ENCODE measurements around the gene STAT6. TPM values are rescaled to one million over a fixed set of nuclear protein-coding genes. Genes with fewer than 3 reads are reported as not detected.
A peak's percentile ranks its signal among the peaks of the same experiment; 100 is the strongest.

Gene STAT6
- total RNA-seq, 1 experiment from 2014 or later = 44.2 TPM

GRCh38 chr12:57130941-57131340 lies 19.8 kb upstream of the STAT6 start:
- Histone ChIP-seq H3K36me3 (ENCODE audit: control insufficient read depth, insufficient read depth, low read length) (no peaks in the 10 kb centered on the region), H3K4me1 (peaks cover 51% of the 10 kb centered on the region), H3K27me3 (replicated peaks; ENCODE audit: control insufficient read depth, insufficient read depth, low read length) (no peaks in the 10 kb centered on the region), H3K4me3 (ENCODE audit: low read depth, low read length) (peak overlapping the region; percentile 7; the same call in 1 of the 2 replicates), H3K9me3 (no peaks in the 10 kb centered on the region)
- H3K27ac Mint-ChIP-seq (ENCODE audit: unreplicated experiment) = no peak overlapping the region
- H3K27me3 Mint-ChIP-seq (ENCODE audit: insufficient read depth, unreplicated experiment) = no peaks in the 10 kb centered on the region
- H3K4me1 Mint-ChIP-seq (ENCODE audit: low read depth, unreplicated experiment) = peaks cover 54% of the 10 kb centered on the region
- ChIA-PET POLR2A (no interaction called here), CTCF (interaction anchor here (0.6 to 0.8 kb wide), 2 partner anchors 19 to 324 kb away, joined by 3 read pairs; partner anchors contain the start of gene INHBE)
- peak overlapping the region; percentile 59 for H3K4me3 Mint-ChIP-seq (ENCODE audit: unreplicated experiment)
- peaks cover 35% of the 10 kb centered on the region for H3K36me3 Mint-ChIP-seq (ENCODE audit: insufficient read depth, unreplicated experiment)
- TF ChIP-seq CTCF (IDR thresholded peaks at IDR 0.05; ENCODE audit: insufficient read depth in 1 of 2, low read depth in 1 of 2, low read length in 1 of 2, severe bottlenecking in 1 of 2, unreplicated experiment in 1 of 2) = no peak
- DNase-seq = peak in 1 of 2 experiments; percentile 31
- no peaks in the 10 kb centered on the region for H3K9me3 Mint-ChIP-seq (ENCODE audit: unreplicated experiment)
- no TSS peak for BruUV-seq (replicated peaks)
- intact Hi-C loops (cut with micrococcal nuclease; ENCODE audit: unreplicated experiment) = no loop called here

GRCh38 chr12:57129889-57130288 lies 18.7 kb upstream of the STAT6 start:
- Histone ChIP-seq H3K4me3 (ENCODE audit: low read depth, low read length) (peak overlapping the region; percentile 90), H3K4me1 (peaks cover 51% of the 10 kb centered on the region), H3K27me3 (replicated peaks; ENCODE audit: control insufficient read depth, insufficient read depth, low read length) (no peaks in the 10 kb centered on the region), H3K36me3 (ENCODE audit: control insufficient read depth, insufficient read depth, low read length) (no peaks in the 10 kb centered on the region), H3K9me3 (no peaks in the 10 kb centered on the region)
- intact Hi-C loops (cut with micrococcal nuclease; ENCODE audit: unreplicated experiment) = no loop called here
- CTCF ChIA-PET = no interaction called here
- DNase-seq = no peak
- no peaks in the 10 kb centered on the region for H3K27me3 Mint-ChIP-seq (ENCODE audit: insufficient read depth, unreplicated experiment)
- POLR2A ChIA-PET = interaction anchor here (0.7 kb wide), 1 partner anchor 17 kb away, joined by 3 read pairs; no protein-coding TSS in a partner anchor
- TSS peak; percentile 39 for BruUV-seq (replicated peaks)
- peak overlapping the region; percentile 43 for H3K27ac Mint-ChIP-seq (ENCODE audit: unreplicated experiment)
- H3K9me3 Mint-ChIP-seq (ENCODE audit: unreplicated experiment) = no peaks in the 10 kb centered on the region
- peaks cover 33% of the 10 kb centered on the region for H3K36me3 Mint-ChIP-seq (ENCODE audit: insufficient read depth, unreplicated experiment)
- no peak for TF ChIP-seq CTCF (IDR thresholded peaks at IDR 0.05; ENCODE audit: insufficient read depth in 1 of 2, low read depth in 1 of 2, low read length in 1 of 2, severe bottlenecking in 1 of 2, unreplicated experiment in 1 of 2)
- H3K4me1 Mint-ChIP-seq (ENCODE audit: low read depth, unreplicated experiment) = peaks cover 54% of the 10 kb centered on the region
- H3K4me3 Mint-ChIP-seq (ENCODE audit: unreplicated experiment) = peak overlapping the region; percentile 88

- Mint-ChIP-seq H3K27me3 (ENCODE audit: insufficient read depth, unreplicated experiment) (no peaks in the 10 kb centered on the region), H3K27ac (ENCODE audit: unreplicated experiment) (peak overlapping the region; percentile 43), H3K9me3 (ENCODE audit: unreplicated experiment) (peaks cover 3% of the 10 kb centered on the region), H3K4me3 (ENCODE audit: unreplicated experiment) (peak overlapping the region; percentile 88), H3K36me3 (ENCODE audit: insufficient read depth, unreplicated experiment) (peaks cover 30% of the 10 kb centered on the region), H3K4me1 (ENCODE audit: low read depth, unreplicated experiment) (peaks cover 51% of the 10 kb centered on the region)
- BruUV-seq (replicated peaks) = no TSS peak
- Histone ChIP-seq H3K36me3 (ENCODE audit: control insufficient read depth, insufficient read depth, low read length) (no peaks in the 10 kb centered on the region), H3K9me3 (no peaks in the 10 kb centered on the region), H3K27me3 (replicated peaks; ENCODE audit: control insufficient read depth, insufficient read depth, low read length) (no peaks in the 10 kb centered on the region), H3K4me1 (peaks cover 51% of the 10 kb centered on the region), H3K4me3 (ENCODE audit: low read depth, low read length) (peak overlapping the region; percentile 90)
- DNase-seq = no peak
- POLR2A ChIA-PET = interaction anchor here (0.7 kb wide), 1 partner anchor 17 kb away, joined by 3 read pairs; no protein-coding TSS in a partner anchor
- CTCF ChIA-PET = interaction anchor here (1.0 to 2.7 kb wide), 3 partner anchors 9 to 114 kb away, joined by 3 to 35 read pairs (median 7); partner anchors contain the start of gene LRP1-AS
- TF ChIP-seq CTCF (IDR thresholded peaks at IDR 0.05; ENCODE audit: insufficient read depth in 1 of 2, low read depth in 1 of 2, low read length in 1 of 2, severe bottlenecking in 1 of 2, unreplicated experiment in 1 of 2) = no peak
- intact Hi-C loops (cut with micrococcal nuclease; ENCODE audit: unreplicated experiment) = no loop called here
These were observed 18.2 kb upstream of the STAT6 start for GRCh38 chr12:57129321-57129842.
